ENCODE data around the gene HPF1.
"Not testable (repeated sequence)": the region's sequence is repeated elsewhere in the genome, so short reads cannot be mapped to it uniquely, and the experiment has no call there.

Gene HPF1

GRCh38 chr4:169744601-169745000 is 13.1 kb downstream of the HPF1 start:
- Histone ChIP-seq H3K79me2 (ENCODE audit: control insufficient read depth, low read length) (no peaks in the 10 kb centered on the region), H3F3A (ENCODE audit: control insufficient read depth, insufficient read depth) (no peaks in the 10 kb centered on the region), H4K20me1 (ENCODE audit: control insufficient read depth, insufficient read depth, low read depth, low read length) (no peaks in the 10 kb centered on the region), H3K4me1 (ENCODE audit: control insufficient read depth, low read length) (no peaks in the 10 kb centered on the region), H3K36me3 (ENCODE audit: control insufficient read depth, low read length) (peaks cover 6% of the 10 kb centered on the region; the same call in 1 of the 2 replicates), H3K9me2 (replicated peaks; ENCODE audit: control insufficient read depth, low read length) (no peaks in the 10 kb centered on the region), H3K27ac (ENCODE audit: low read depth, low read length) (no peak overlapping the region), H3K4me3 (ENCODE audit: low read length) (no peak overlapping the region), H3K27me3 (ENCODE audit: control insufficient read depth, low read length) (no peaks in the 10 kb centered on the region), H3K4me2 (ENCODE audit: low read length) (no peak overlapping the region), H3K9me3 (ENCODE audit: control insufficient read depth, insufficient read depth, low read length) (no peaks in the 10 kb centered on the region)
- TF ChIP-seq EZH2phosphoT487 (IDR thresholded peaks at IDR 0.05; ENCODE audit: borderline replicate concordance, low read length) = no peak
- TF ChIP-seq, protein P1, sequence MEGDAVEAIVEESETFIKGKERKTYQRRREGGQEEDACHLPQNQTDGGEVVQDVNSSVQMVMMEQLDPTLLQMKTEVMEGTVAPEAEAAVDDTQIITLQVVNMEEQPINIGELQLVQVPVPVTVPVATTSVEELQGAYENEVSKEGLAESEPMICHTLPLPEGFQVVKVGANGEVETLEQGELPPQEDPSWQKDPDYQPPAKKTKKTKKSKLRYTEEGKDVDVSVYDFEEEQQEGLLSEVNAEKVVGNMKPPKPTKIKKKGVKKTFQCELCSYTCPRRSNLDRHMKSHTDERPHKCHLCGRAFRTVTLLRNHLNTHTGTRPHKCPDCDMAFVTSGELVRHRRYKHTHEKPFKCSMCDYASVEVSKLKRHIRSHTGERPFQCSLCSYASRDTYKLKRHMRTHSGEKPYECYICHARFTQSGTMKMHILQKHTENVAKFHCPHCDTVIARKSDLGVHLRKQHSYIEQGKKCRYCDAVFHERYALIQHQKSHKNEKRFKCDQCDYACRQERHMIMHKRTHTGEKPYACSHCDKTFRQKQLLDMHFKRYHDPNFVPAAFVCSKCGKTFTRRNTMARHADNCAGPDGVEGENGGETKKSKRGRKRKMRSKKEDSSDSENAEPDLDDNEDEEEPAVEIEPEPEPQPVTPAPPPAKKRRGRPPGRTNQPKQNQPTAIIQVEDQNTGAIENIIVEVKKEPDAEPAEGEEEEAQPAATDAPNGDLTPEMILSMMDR (IDR thresholded peaks at IDR 0.05; ENCODE audit: low read depth, low read length, poor library complexity, severe bottlenecking) = no peak

DNA sequence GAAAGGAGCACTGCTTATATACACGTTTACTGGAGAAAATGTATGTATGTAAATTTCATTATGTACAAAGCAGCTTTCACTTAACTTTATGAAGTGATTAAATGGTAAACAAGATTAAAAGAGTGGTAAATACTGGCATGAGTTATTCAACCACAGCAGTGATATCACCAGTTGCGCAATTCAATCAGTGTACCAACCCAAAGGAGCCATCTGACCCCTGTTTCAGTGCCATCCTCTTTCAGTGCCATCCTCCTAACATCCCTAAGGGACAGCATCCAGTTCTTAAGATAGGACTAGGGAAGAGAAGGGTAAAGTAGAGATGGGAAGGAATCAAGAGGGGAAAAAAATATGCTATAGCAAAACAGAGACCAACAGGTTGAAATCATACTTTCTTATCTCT is 16.2 kb downstream of the HPF1 start:
- Histone ChIP-seq H3K27ac (ENCODE audit: low read depth, low read length) (no peak overlapping the region), H3K79me2 (ENCODE audit: control insufficient read depth, low read length) (no peaks in the 10 kb centered on the region), H3K4me1 (ENCODE audit: control insufficient read depth, low read length) (no peaks in the 10 kb centered on the region), H3K27me3 (ENCODE audit: control insufficient read depth, low read length) (no peaks in the 10 kb centered on the region), H3K9me2 (replicated peaks; ENCODE audit: control insufficient read depth, low read length) (no peaks in the 10 kb centered on the region), H3K36me3 (ENCODE audit: control insufficient read depth, low read length) (no peaks in the 10 kb centered on the region), H3K4me3 (ENCODE audit: low read length) (no peak overlapping the region), H3F3A (ENCODE audit: control insufficient read depth, insufficient read depth) (no peaks in the 10 kb centered on the region), H3K9me3 (ENCODE audit: control insufficient read depth, insufficient read depth, low read length) (no peaks in the 10 kb centered on the region), H3K4me2 (ENCODE audit: low read length) (no peak overlapping the region), H4K20me1 (ENCODE audit: control insufficient read depth, insufficient read depth, low read depth, low read length) (no peaks in the 10 kb centered on the region)
- TF ChIP-seq, protein P1 (IDR thresholded peaks at IDR 0.05; ENCODE audit: low read depth, low read length, poor library complexity, severe bottlenecking) = no peak
- no peak for TF ChIP-seq EZH2phosphoT487 (IDR thresholded peaks at IDR 0.05; ENCODE audit: borderline replicate concordance, low read length)

DNA sequence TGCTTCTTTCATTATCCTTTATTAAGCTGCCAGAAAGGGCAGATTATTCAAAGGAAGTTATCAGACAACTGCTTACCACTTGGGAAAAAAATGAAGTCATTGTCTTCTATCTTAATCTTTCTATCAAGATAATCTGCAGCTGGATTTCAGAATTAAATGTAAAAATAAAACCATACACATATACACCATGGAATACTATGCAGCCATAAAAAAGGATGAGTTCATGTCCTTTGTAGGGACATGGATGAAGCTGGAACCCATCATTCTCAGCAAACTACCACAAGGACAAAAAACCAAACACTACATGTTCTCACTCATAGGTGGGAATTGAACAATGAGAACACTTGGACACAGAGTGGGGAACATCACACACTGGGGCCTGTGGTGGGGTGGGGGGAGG is 19.1 kb downstream of the HPF1 start:
- not testable (repeated sequence) for H3K4me2 ChIP-seq (ENCODE audit: low read length); H3K27ac ChIP-seq (ENCODE audit: low read depth, low read length); H3K9me2 ChIP-seq (replicated peaks; ENCODE audit: control insufficient read depth, low read length); H3K79me2 ChIP-seq (ENCODE audit: control insufficient read depth, low read length); H3K4me1 ChIP-seq (ENCODE audit: control insufficient read depth, low read length); H3K9me3 ChIP-seq (ENCODE audit: control insufficient read depth, insufficient read depth, low read length); H3K36me3 ChIP-seq (ENCODE audit: control insufficient read depth, low read length); H3F3A ChIP-seq (ENCODE audit: control insufficient read depth, insufficient read depth); H4K20me1 ChIP-seq (ENCODE audit: control insufficient read depth, insufficient read depth, low read depth, low read length); H3K27me3 ChIP-seq (ENCODE audit: control insufficient read depth, low read length); H3K4me3 ChIP-seq (ENCODE audit: low read length)

DNA sequence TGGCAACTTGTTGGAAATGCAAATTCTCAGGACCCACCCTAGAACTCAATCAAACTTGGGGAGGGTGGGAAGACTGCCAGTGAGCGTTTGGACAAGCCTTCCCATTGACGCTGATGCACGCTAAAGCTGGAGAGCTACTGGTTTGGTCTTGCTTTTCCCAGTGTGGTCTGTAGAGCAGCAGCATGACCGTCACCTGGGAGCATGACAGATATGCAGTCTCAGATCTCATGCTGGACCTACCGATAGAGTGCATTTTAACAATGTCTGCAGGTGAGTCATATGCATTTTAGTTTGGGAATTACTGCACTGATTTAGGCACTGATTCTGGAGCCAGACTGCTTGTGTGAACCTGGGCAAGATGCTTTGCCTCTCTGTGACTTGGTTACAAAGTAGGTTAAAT is 27.2 kb downstream of the HPF1 start:
- Histone ChIP-seq H3K4me1 (ENCODE audit: control insufficient read depth, low read length) (no peaks in the 10 kb centered on the region), H3K4me2 (ENCODE audit: low read length) (no peak overlapping the region), H3K4me3 (ENCODE audit: low read length) (no peak overlapping the region), H3K36me3 (ENCODE audit: control insufficient read depth, low read length) (no peaks in the 10 kb centered on the region), H3F3A (ENCODE audit: control insufficient read depth, insufficient read depth) (no peaks in the 10 kb centered on the region), H3K27ac (ENCODE audit: low read depth, low read length) (no peak overlapping the region), H3K9me2 (replicated peaks; ENCODE audit: control insufficient read depth, low read length) (no peaks in the 10 kb centered on the region), H4K20me1 (ENCODE audit: control insufficient read depth, insufficient read depth, low read depth, low read length) (no peaks in the 10 kb centered on the region), H3K9me3 (ENCODE audit: control insufficient read depth, insufficient read depth, low read length) (no peaks in the 10 kb centered on the region), H3K27me3 (ENCODE audit: control insufficient read depth, low read length) (no peaks in the 10 kb centered on the region), H3K79me2 (ENCODE audit: control insufficient read depth, low read length) (no peaks in the 10 kb centered on the region)
- TF ChIP-seq, protein P1 (IDR thresholded peaks at IDR 0.05; ENCODE audit: low read depth, low read length, poor library complexity, severe bottlenecking) = no peak
- TF ChIP-seq EZH2phosphoT487 (IDR thresholded peaks at IDR 0.05; ENCODE audit: borderline replicate concordance, low read length) = no peak
